HEK293 (cell line): ENCODE data around the gene NFE2L1.

Source experiments
- CTCF ChIA-PET: fragments of 350-600 bp; formaldehyde crosslinking; extraction: SDS; loops from one replicate; lab custom pipeline; 2021; ENCODE audit warnings: antibody characterized with exemption; lab: Yijun Ruan, JAX
- POLR2A ChIA-PET: fragments of 300-600 bp; formaldehyde crosslinking; extraction: SDS; loops from one replicate; lab custom pipeline; 2020; ENCODE audit warnings: antibody characterized with exemption, inconsistent platforms; lab: Yijun Ruan, JAX
- H3K27ac ChIP-seq: fragments of 200-500 bp; sonication (Bioruptor generic); 2 replicates; pipeline ENCODE4 v1.5.1; 2014; ENCODE audit warnings: low read depth, low read length, control low read depth, inconsistent platforms; ENCODE audit errors: extremely low read depth
- H3K36me3 ChIP-seq, 2 experiments: fragments of 200-500 bp in 1 of 2; sonication (Bioruptor generic) in 1 of 2; 1 replicate in 1 of 2; 2 replicates in 1 of 2; pipeline ENCODE4 v1.5.1; 2014 to 2017; ENCODE audit warnings: inconsistent platforms in 2 of 2, low read length in 2 of 2; ENCODE audit not compliant: control insufficient read depth in 2 of 2, insufficient read depth in 1 of 2
- H3K4me1 ChIP-seq: fragments of 200-500 bp; sonication (Bioruptor generic); 2 replicates; pipeline ENCODE4 v1.5.1; 2014; ENCODE audit warnings: mild to moderate bottlenecking, low read length, inconsistent platforms; ENCODE audit not compliant: control insufficient read depth, insufficient read depth
- H3K4me3 ChIP-seq: 2 replicates; pipeline ENCODE4 v1.5.1; 2011; ENCODE audit warnings: low read depth, mild to moderate bottlenecking, control low read depth, low read length, moderate library complexity
- H3K9me3 ChIP-seq: fragments of 200-500 bp; sonication (Bioruptor generic); 2 replicates; pipeline ENCODE4 v1.5.1; 2014; ENCODE audit warnings: low read depth, low read length, inconsistent platforms; ENCODE audit not compliant: control insufficient read depth, insufficient read depth
- GLIS2 ChIP-seq: fragments of 450-650 bp; formaldehyde crosslinking; IDR thresholded peaks from 2 replicates; pipeline ENCODE4 v1.5.1; 2016; ENCODE audit warnings: missing biosample characterization, missing genetic modification characterization
- HOXD13 ChIP-seq: sonication (generic); formaldehyde crosslinking; IDR thresholded peaks from 2 replicates; pipeline ENCODE4 v1.8.0; 2022; ENCODE audit warnings: missing genetic modification reagents, borderline replicate concordance
- KLF17 ChIP-seq: fragments of 450-650 bp; formaldehyde crosslinking; IDR thresholded peaks from 2 replicates; pipeline ENCODE4 v1.5.1; 2016; ENCODE audit warnings: missing biosample characterization, missing genetic modification characterization
- MEIS1 ChIP-seq: sonication (generic); formaldehyde crosslinking; IDR thresholded peaks from 2 replicates; pipeline ENCODE4 v1.8.1; 2022; ENCODE audit warnings: missing genetic modification reagents, mild to moderate bottlenecking, borderline replicate concordance
- OSR2 ChIP-seq: fragments of 450-650 bp; formaldehyde crosslinking; IDR thresholded peaks from 2 replicates; pipeline ENCODE4 v1.5.1; 2016; ENCODE audit warnings: missing biosample characterization, missing genetic modification characterization
- PRDM2 ChIP-seq: fragments of 450-650 bp; formaldehyde crosslinking; IDR thresholded peaks from 2 replicates; pipeline ENCODE4 v1.5.1; 2016; ENCODE audit warnings: missing biosample characterization, missing genetic modification characterization, borderline replicate concordance
- SCRT2 ChIP-seq: fragments of 450-650 bp; formaldehyde crosslinking; IDR thresholded peaks from 2 replicates; pipeline ENCODE4 v1.5.1; 2016; ENCODE audit warnings: missing biosample characterization, missing genetic modification characterization
- ZBTB10 ChIP-seq: fragments of 450-650 bp; formaldehyde crosslinking; IDR thresholded peaks from 2 replicates; pipeline ENCODE4 v1.5.1; 2016; ENCODE audit warnings: missing biosample characterization, missing genetic modification characterization
- ZBTB11 ChIP-seq: fragments of 450-650 bp; formaldehyde crosslinking; conservative IDR thresholded peaks from 2 replicates; pipeline ENCODE4 v1.5.1; 2016; ENCODE audit warnings: low read depth, missing biosample characterization, missing genetic modification characterization
- ZBTB20 ChIP-seq: fragments of 450-650 bp; formaldehyde crosslinking; IDR thresholded peaks from 2 replicates; pipeline ENCODE4 v1.5.1; 2016; ENCODE audit warnings: missing biosample characterization, missing genetic modification characterization
- ZNF132 ChIP-seq: fragments of 450-650 bp; formaldehyde crosslinking; IDR thresholded peaks from 2 replicates; pipeline ENCODE4 v1.5.1; 2017; ENCODE audit warnings: missing biosample characterization, missing genetic modification characterization, borderline replicate concordance
- ZNF174 ChIP-seq: fragments of 450-650 bp; formaldehyde crosslinking; IDR thresholded peaks from 2 replicates; pipeline ENCODE4 v1.5.0; 2017; ENCODE audit warnings: missing biosample characterization, mild to moderate bottlenecking, missing genetic modification characterization
- ZNF23 ChIP-seq: fragments of 450-650 bp; formaldehyde crosslinking; IDR thresholded peaks from 2 replicates; pipeline ENCODE4 v1.5.1; 2016; ENCODE audit warnings: missing biosample characterization, missing genetic modification characterization, borderline replicate concordance
- ZNF335 ChIP-seq: fragments of 450-650 bp; formaldehyde crosslinking; conservative IDR thresholded peaks from 2 replicates; pipeline ENCODE4 v1.5.1; 2016; ENCODE audit warnings: missing biosample characterization, missing genetic modification characterization
- ZNF354C ChIP-seq: fragments of 450-650 bp; formaldehyde crosslinking; IDR thresholded peaks from 2 replicates; pipeline ENCODE4 v1.5.1; 2016; ENCODE audit warnings: missing biosample characterization, missing genetic modification characterization, low read depth, borderline replicate concordance
- ZNF518A ChIP-seq: fragments of 450-650 bp; formaldehyde crosslinking; conservative IDR thresholded peaks from 2 replicates; pipeline ENCODE4 v1.5.1; 2016; ENCODE audit warnings: low read depth, missing biosample characterization, missing genetic modification characterization
- ZSCAN30 ChIP-seq: fragments of 450-650 bp; IDR thresholded peaks from 2 replicates; pipeline ENCODE4 v1.5.1; 2018; ENCODE audit warnings: missing biosample characterization, mild to moderate bottlenecking, missing genetic modification characterization, moderate library complexity

NFE2L1 gene

GRCh38 chr17:48023400-48024148 lies 24.6 kb upstream of the NFE2L1 start:
- H3K4me1 ChIP-seq: peaks cover 14% of the 10 kb centered on the region
- no peaks in the 10 kb centered on the region for H3K9me3 ChIP-seq
- no peaks in the 10 kb centered on the region for H3K36me3 ChIP-seq
- peak overlapping the region; percentile 32 for H3K4me3 ChIP-seq
- ChIA-PET CTCF (interaction anchor here (0.5 to 15.5 kb wide), 7 partner anchors 13 to 740 kb away, joined by 3 to 386 read pairs (median 5); partner anchors contain the start of gene PNPO), POLR2A (interaction anchor here (0.6 to 0.8 kb wide), 6 partner anchors 11 to 1209 kb away, joined by 3 to 9 read pairs (median 3); partner anchors contain the start of gene NFE2L1)
- H3K27ac ChIP-seq: peak overlapping the region; percentile 77
- peak; percentile 87 for TF ChIP-seq ZBTB20 (tag by site-specific recombination)
- TF ChIP-seq ZNF354C (tag by site-specific recombination): no peak
- 0 out of 2 replicates have a peak, but pooled peaks have one; percentile 35 for TF ChIP-seq KLF17 (tag by site-specific recombination)
- no peak for TF ChIP-seq ZNF174 (tag by site-specific recombination)
- peak; percentile 22; the same call in 1 of the 2 replicates for TF ChIP-seq ZSCAN30 (tag by site-specific recombination)
- no peak for TF ChIP-seq PRDM2 (tag by site-specific recombination)
- TF ChIP-seq GLIS2 (tag by site-specific recombination): peak; percentile 90
- no peak for TF ChIP-seq ZNF518A (tag by site-specific recombination)
- no peak for TF ChIP-seq OSR2
- TF ChIP-seq HOXD13 (CRISPR knock-in tag): no peak
- peak; percentile 88 for TF ChIP-seq ZBTB10
- peak; percentile 83 for TF ChIP-seq ZNF335 (tag by site-specific recombination)
- TF ChIP-seq SCRT2 (tag by site-specific recombination): peak; percentile 89
- peak; percentile 33 for TF ChIP-seq ZBTB11 (tag by site-specific recombination)
- TF ChIP-seq ZNF23 (tag by site-specific recombination): no peak
- TF ChIP-seq ZNF132 (tag by site-specific recombination): no peak
- no peak for TF ChIP-seq MEIS1 (CRISPR knock-in tag)
